Camera-type eye (tissue), 1 donor: ENCODE measurements around the gene SLC52A1. TPM values are rescaled to one million over a fixed set of nuclear protein-coding genes. Genes with fewer than 3 reads are reported as not detected.

Experiments used
- total RNA-seq: library from RNA; depleted of rRNA; stranded (reverse); fragments of >200 nt; gene quantifications from one replicate; pipeline ENCODE4 v1.2.3, GENCODE V29; 2014

SLC52A1 gene
- total RNA-seq, result not detected

DNA sequence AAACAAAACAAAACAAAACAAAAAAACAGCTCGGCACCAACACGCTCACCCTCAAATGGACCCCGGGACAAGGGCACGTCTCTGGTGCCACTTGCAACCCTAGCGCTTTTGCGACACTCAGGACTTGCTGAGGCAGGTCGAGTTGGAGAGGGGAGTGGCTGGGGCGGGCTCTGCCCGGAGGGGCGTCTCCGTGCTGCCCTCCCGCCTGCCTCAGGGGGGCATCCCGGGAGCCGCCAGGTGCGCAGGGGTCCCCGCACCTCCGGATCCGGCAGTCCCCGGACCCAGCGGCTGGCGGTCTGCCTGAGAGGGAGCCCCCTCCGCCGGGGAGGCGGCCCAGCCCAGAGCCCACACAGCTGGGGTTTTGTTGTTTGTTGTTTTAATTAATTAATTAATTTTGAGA is at the start of gene SLC52A1:
Gene SLC52A1, minus strand, starts transcription at position 112 of the 400 bp plus-strand sequence. CDS start 820 bp downstream, outside the sequence.

DNA sequence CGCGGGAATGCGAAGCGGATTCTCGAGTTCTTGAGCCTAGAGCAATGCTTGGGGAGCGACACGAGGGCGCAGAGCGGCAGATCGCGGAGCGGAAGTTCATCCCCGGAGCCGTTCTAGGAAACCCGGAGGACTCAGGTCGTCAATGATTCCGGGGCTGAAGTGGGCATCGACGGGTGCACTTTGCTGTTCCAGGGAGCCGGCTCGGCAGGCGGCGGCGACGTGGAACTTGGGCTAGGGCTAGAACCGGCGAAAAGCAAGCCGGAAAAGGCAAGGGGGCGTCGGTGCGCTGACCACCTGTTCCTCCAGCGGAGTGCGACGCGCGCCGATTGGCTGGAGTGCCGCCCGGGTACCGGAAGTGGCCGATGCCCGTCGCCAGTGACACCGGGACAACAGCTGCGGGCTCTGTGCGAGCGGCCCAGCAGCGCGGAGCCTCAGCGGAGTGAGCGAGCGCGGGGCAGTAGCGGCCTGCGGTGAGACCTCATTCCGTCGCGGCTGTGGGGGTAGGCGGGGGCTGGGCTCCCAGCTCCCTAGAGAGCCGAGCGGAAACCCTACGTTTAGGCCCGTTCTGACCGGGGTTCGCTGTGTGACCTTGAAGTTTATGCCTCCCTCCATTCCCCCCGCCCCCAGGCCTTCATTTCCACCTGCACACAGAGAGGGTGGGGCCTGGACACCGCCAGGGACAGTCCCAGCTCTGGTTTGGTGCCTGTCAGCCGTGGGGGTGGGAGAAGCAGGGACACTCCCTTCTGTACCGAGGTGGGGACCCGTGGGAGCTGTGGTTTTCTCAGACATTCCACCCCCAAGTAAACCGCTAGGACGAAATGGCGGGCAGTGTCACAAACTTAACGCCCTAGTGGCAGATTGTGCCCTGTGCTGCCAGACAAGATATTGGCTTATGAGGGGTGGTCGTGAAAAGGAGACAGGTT is 43.1 kb upstream of the SLC52A1 start, which contains the start of gene ZFP3:
Gene ZFP3, plus strand, starts transcription at position 362 of the 923 bp plus-strand sequence. CDS start 13,038 bp downstream, outside the sequence.

DNA sequence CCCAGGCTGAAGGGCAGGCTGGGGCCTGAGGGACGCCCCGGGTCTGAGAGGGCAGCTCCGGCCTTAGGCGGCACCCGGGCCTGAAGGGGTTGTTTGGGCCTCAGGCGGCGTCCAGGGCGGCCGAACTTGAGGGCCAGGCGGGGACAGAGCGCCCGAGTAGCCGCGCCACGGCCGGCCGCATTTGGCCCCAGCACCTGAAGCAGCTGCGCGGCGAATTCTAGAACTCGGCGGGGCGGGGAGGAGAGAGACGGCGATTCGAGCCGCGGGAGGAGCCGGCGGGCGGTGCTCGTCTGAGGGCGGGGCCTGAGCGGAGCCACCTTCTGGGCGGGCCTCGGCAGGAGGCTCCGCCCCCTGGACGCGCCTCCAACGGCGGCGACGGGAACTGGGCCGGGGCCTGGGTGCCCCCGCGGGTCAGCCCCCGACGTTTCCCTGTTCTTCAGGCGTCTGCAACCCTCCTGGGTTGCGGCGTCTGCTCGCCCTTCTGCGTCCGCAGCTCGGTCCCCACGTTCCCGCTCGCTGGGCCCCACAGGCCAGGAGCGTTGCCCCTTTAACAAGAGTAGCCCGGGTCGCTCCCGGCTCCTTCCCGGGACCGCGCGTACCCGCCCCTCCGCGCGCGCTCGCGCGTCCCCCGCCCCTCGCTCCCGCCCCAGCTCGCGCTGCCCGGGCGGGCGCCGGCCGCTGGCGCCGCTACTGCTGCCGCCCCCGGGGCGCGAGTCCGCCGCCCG is 37.8 kb downstream of the SLC52A1 start, which contains the start of the genes INCA1 and KIF1C:
Gene INCA1, minus strand, starts transcription at position 221 of the 725 bp plus-strand sequence. CDS start 3,085 bp downstream, outside the sequence.
Gene KIF1C, plus strand, starts transcription at position 649 of the 725 bp plus-strand sequence. CDS start 2,297 bp downstream, outside the sequence.

DNA sequence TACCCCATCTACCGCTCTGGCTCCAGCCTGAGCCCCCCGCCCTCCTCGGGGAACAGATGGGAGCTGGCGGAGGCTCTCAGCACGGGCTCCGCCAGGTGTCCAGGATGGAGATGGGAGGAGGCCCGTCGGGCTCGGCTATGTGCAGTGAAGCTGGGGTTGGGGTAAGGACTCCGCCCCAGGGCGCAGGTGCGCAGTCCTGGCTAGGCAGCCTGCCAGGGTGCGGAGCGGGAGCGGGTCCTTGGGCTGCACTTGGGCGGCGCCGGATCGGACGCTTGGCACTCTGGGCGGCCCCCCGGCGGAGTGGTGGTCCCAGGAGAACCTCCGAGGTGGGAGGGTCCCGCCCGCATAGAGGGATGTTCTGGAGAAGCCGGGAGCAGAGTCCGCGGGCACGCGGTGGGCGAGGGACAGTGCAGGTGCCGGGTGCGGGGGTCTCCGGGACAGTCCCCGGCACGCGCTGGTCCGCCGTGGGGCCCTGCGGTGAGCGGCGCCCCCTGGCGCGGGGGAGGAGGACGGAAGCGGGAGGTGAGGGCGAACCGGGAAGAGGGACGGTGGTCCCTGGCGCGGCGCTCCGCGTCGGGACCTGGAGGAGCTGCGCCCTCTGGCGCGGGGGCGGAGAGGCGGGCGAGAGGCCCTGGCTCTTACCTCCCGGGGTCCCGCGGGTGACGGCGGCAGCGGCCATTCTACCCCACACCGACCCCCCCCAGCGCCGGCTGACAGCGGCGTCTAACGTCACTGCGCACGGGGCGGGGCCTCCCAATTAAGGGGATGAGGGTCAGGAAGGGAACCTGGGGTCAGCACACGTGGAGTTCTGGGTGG is 48.1 kb downstream of the SLC52A1 start, which contains the start of gene CAMTA2:
Gene CAMTA2, minus strand, starts transcription at position 725 of the 816 bp plus-strand sequence. CDS start 1,453 bp downstream, outside the sequence.

Other genes with a start within 250 kb of the SLC52A1 start
- gene VMO1, start 249.1 kb downstream of the SLC52A1 start, total RNA-seq, result 2.3 TPM
- gene GLTPD2, start 246.5 kb downstream of the SLC52A1 start, total RNA-seq, result not detected
- 76.9 TPM for gene PSMB6, start 239.3 kb downstream of the SLC52A1 start, total RNA-seq
- gene PLD2, start 228.3 kb downstream of the SLC52A1 start, total RNA-seq, result 24.4 TPM
- gene MINK1, start 202.1 kb downstream of the SLC52A1 start, total RNA-seq, result 76.7 TPM
- 9.5 TPM for gene C17orf107, start 135.9 kb downstream of the SLC52A1 start, total RNA-seq
- 0.44 TPM for gene CHRNE, start 132.3 kb downstream of the SLC52A1 start, total RNA-seq
- 0.22 TPM for gene GP1BA, start 103.1 kb downstream of the SLC52A1 start, total RNA-seq
- gene SLC25A11, start 95.4 kb downstream of the SLC52A1 start, total RNA-seq, result 51.3 TPM
- gene RNF167, start 95.2 kb downstream of the SLC52A1 start, total RNA-seq, result 35.5 TPM
- 177 TPM for gene PFN1, start 86.9 kb downstream of the SLC52A1 start, total RNA-seq
- 174 TPM for gene ENO3, start 84.3 kb downstream of the SLC52A1 start, total RNA-seq
- 42.4 TPM for gene SPAG7, start 67.6 kb downstream of the SLC52A1 start, total RNA-seq
- 13.4 TPM for gene CAMTA2, start 47.8 kb downstream of the SLC52A1 start, total RNA-seq
- gene INCA1, start 37.9 kb downstream of the SLC52A1 start, total RNA-seq, result 1.3 TPM
- 32.3 TPM for gene KIF1C, start 37.5 kb downstream of the SLC52A1 start, total RNA-seq
- 11.7 TPM for gene ZFP3, start 43.0 kb upstream of the SLC52A1 start, total RNA-seq
- 11.9 TPM for gene ZNF232, start 76.5 kb upstream of the SLC52A1 start, total RNA-seq
- gene USP6, start 80.6 kb upstream of the SLC52A1 start, total RNA-seq, result 0.82 TPM
- gene ZNF594, start 156.4 kb upstream of the SLC52A1 start, total RNA-seq, result 50.6 TPM
- gene SCIMP, start 199.4 kb upstream of the SLC52A1 start, total RNA-seq, result 0.77 TPM
- gene RABEP1, start 246.9 kb upstream of the SLC52A1 start, total RNA-seq, result 89.4 TPM